Activated CD8-positive, alpha-beta memory T cell treated with anti-CD3 and anti-CD28 coated beads, Interleukin-2, amount 10 ng/mL, durations not matched to agents 7 days and 5 days (primary cell): ENCODE results near the gene SECISBP2L. TPM values are rescaled to one million over a fixed set of nuclear protein-coding genes. Genes with fewer than 3 reads are reported as not detected.
A peak's percentile ranks its signal among the peaks of the same experiment; 100 is the strongest.
"Not testable (repeated sequence)": the region's sequence is repeated elsewhere in the genome, so short reads cannot be mapped to it uniquely, and the experiment has no call there.

Source experiments
- ATAC-seq: fragments of 150-1000 bp; cut with Tn5 transposase; one replicate; pipeline ENCODE4 v1.10.0; 2021; ENCODE audit warnings: moderate library complexity
- CTCF ChIA-PET: fragments of 350-600 bp; sonication (Branson Sonifier 250); formaldehyde crosslinking; loops from one replicate; lab custom pipeline; 2021; ENCODE audit warnings: antibody characterized with exemption; lab: Charles Lee
- DNase-seq: peaks from one replicate; pipeline ENCODE4 v3.0.0-alpha.2; 2020
- H3K27ac Mint-ChIP-seq: one replicate; pipeline ENCODE4 v1.8.0; 2021; ENCODE audit warnings: mild to moderate bottlenecking, mixed read lengths
- H3K27me3 Mint-ChIP-seq: one replicate; pipeline ENCODE4 v1.8.0; 2021; ENCODE audit warnings: mixed read lengths
- H3K36me3 Mint-ChIP-seq: one replicate; pipeline ENCODE4 v1.8.0; 2021; ENCODE audit warnings: mild to moderate bottlenecking, mixed read lengths
- H3K4me1 Mint-ChIP-seq: one replicate; pipeline ENCODE4 v1.8.0; 2021; ENCODE audit warnings: mixed read lengths
- H3K4me3 Mint-ChIP-seq: one replicate; pipeline ENCODE4 v1.8.0; 2021; ENCODE audit warnings: mild to moderate bottlenecking, moderate library complexity, mixed read lengths
- H3K9me3 Mint-ChIP-seq: one replicate; pipeline ENCODE4 v1.8.0; 2022; ENCODE audit warnings: low read depth, mixed read lengths
- total RNA-seq, 2 experiments: library from RNA; stranded (reverse); gene quantifications; one replicate each; pipeline ENCODE4 v1.2.3, GENCODE V29; 2021

Gene SECISBP2L
- total RNA-seq, 2 experiments from 2014 or later, result 29.3 to 32.3 TPM

GRCh38 chr15:49074589-49075287 lies 28.5 kb upstream of the SECISBP2L start:
- H3K9me3 Mint-ChIP-seq, DNase-seq, ATAC-seq, H3K36me3 Mint-ChIP-seq, H3K4me3 Mint-ChIP-seq, H3K27ac Mint-ChIP-seq, H3K4me1 Mint-ChIP-seq, CTCF ChIA-PET: not testable (repeated sequence)
- H3K27me3 Mint-ChIP-seq, result peaks cover 42% of the 10 kb centered on the region

GRCh38 chr15:49066372-49066771 lies 20.1 kb upstream of the SECISBP2L start:
- no peak for DNase-seq
- Mint-ChIP-seq H3K36me3 (peaks cover 1% of the 10 kb centered on the region), H3K4me3 (no peak overlapping the region), H3K27ac (no peak overlapping the region), H3K27me3 (peaks cover 27% of the 10 kb centered on the region), H3K9me3 (no peaks in the 10 kb centered on the region), H3K4me1 (peaks cover 1% of the 10 kb centered on the region)
- ATAC-seq, result no peak
- CTCF ChIA-PET, result no interaction called here

GRCh38 chr15:49064884-49065283 lies 18.6 kb upstream of the SECISBP2L start:
- no peak overlapping the region for H3K4me3 Mint-ChIP-seq
- ATAC-seq (no peak), DNase-seq (no peak)
- peaks cover 16% of the 10 kb centered on the region for H3K27me3 Mint-ChIP-seq
- peaks cover 1% of the 10 kb centered on the region for H3K36me3 Mint-ChIP-seq
- CTCF ChIA-PET, result no interaction called here
- H3K4me1 Mint-ChIP-seq, result peaks cover 1% of the 10 kb centered on the region
- no peak overlapping the region for H3K27ac Mint-ChIP-seq
- no peaks in the 10 kb centered on the region for H3K9me3 Mint-ChIP-seq

GRCh38 chr15:49064281-49064653 lies 18.0 kb upstream of the SECISBP2L start:
- DNase-seq (no peak), ATAC-seq (no peak)
- no peak overlapping the region for H3K27ac Mint-ChIP-seq
- no peaks in the 10 kb centered on the region for H3K9me3 Mint-ChIP-seq
- CTCF ChIA-PET, result no interaction called here
- peaks cover 1% of the 10 kb centered on the region for H3K4me1 Mint-ChIP-seq
- peaks cover 1% of the 10 kb centered on the region for H3K36me3 Mint-ChIP-seq
- peaks cover 9% of the 10 kb centered on the region for H3K27me3 Mint-ChIP-seq
- no peak overlapping the region for H3K4me3 Mint-ChIP-seq

GRCh38 chr15:49063402-49064280 lies 17.4 kb upstream of the SECISBP2L start:
- Mint-ChIP-seq H3K27ac (no peak overlapping the region), H3K27me3 (peaks cover 9% of the 10 kb centered on the region), H3K4me3 (no peak overlapping the region), H3K9me3 (no peaks in the 10 kb centered on the region), H3K36me3 (peaks cover 1% of the 10 kb centered on the region), H3K4me1 (peaks cover 1% of the 10 kb centered on the region)
- no peak for DNase-seq
- CTCF ChIA-PET, result no interaction called here
- no peak for ATAC-seq

GRCh38 chr15:49062900-49063299 lies 16.7 kb upstream of the SECISBP2L start:
- H3K9me3 Mint-ChIP-seq, result no peaks in the 10 kb centered on the region
- no peak overlapping the region for H3K27ac Mint-ChIP-seq
- no peaks in the 10 kb centered on the region for H3K4me1 Mint-ChIP-seq
- H3K36me3 Mint-ChIP-seq, result no peaks in the 10 kb centered on the region
- H3K4me3 Mint-ChIP-seq, result no peak overlapping the region
- CTCF ChIA-PET, result no interaction called here
- DNase-seq (no peak), ATAC-seq (no peak)
- H3K27me3 Mint-ChIP-seq, result peaks cover 8% of the 10 kb centered on the region

GRCh38 chr15:49060710-49061495 lies 14.7 kb upstream of the SECISBP2L start:
- Mint-ChIP-seq H3K9me3 (no peaks in the 10 kb centered on the region), H3K36me3 (no peaks in the 10 kb centered on the region), H3K27me3 (no peaks in the 10 kb centered on the region), H3K27ac (no peak overlapping the region), H3K4me1 (no peaks in the 10 kb centered on the region), H3K4me3 (no peak overlapping the region)
- CTCF ChIA-PET, result no interaction called here
- no peak for DNase-seq
- ATAC-seq, result no peak

GRCh38 chr15:49059491-49059890 lies 13.2 kb upstream of the SECISBP2L start:
- no peak for ATAC-seq

GRCh38 chr15:49058559-49058958 lies 12.3 kb upstream of the SECISBP2L start:
- CTCF ChIA-PET, result interaction anchor here (1.2 to 1.3 kb wide), 2 partner anchors 11 to 87 kb away, joined by 3 read pairs; no protein-coding TSS in a partner anchor
- ATAC-seq (no peak), DNase-seq (no peak)

More at GRCh38 chr15:49059491-49059890, 13.2 kb upstream of the SECISBP2L start:
- CTCF ChIA-PET, result interaction anchor here (0.9 to 1.3 kb wide), 3 partner anchors 10 to 86 kb away, joined by 3 to 4 read pairs (median 3); no protein-coding TSS in a partner anchor
- no peaks in the 10 kb centered on the region for H3K9me3 Mint-ChIP-seq
- no peak overlapping the region for H3K4me3 Mint-ChIP-seq
- no peak overlapping the region for H3K27ac Mint-ChIP-seq
- no peaks in the 10 kb centered on the region for H3K27me3 Mint-ChIP-seq
- DNase-seq, result no peak
- H3K36me3 Mint-ChIP-seq, result no peaks in the 10 kb centered on the region
- H3K4me1 Mint-ChIP-seq, result no peaks in the 10 kb centered on the region

GRCh38 chr15:49055630-49056029 lies 9.4 kb upstream of the SECISBP2L start:
- no peak for DNase-seq
- Mint-ChIP-seq H3K4me1 (no peaks in the 10 kb centered on the region), H3K27ac (no peak overlapping the region), H3K27me3 (no peaks in the 10 kb centered on the region), H3K4me3 (no peak overlapping the region), H3K9me3 (no peaks in the 10 kb centered on the region), H3K36me3 (no peaks in the 10 kb centered on the region)
- ATAC-seq, result no peak
- CTCF ChIA-PET, result no interaction called here

More at GRCh38 chr15:49058559-49058958, 12.3 kb upstream of the SECISBP2L start:
- H3K27ac Mint-ChIP-seq, result no peak overlapping the region
- H3K27me3 Mint-ChIP-seq, result no peaks in the 10 kb centered on the region
- no peaks in the 10 kb centered on the region for H3K9me3 Mint-ChIP-seq
- H3K4me1 Mint-ChIP-seq, result no peaks in the 10 kb centered on the region
- H3K4me3 Mint-ChIP-seq, result no peak overlapping the region
- H3K36me3 Mint-ChIP-seq, result no peaks in the 10 kb centered on the region

- Mint-ChIP-seq H3K4me1 (no peaks in the 10 kb centered on the region), H3K4me3 (no peak overlapping the region), H3K27ac (no peak overlapping the region), H3K9me3 (no peaks in the 10 kb centered on the region), H3K36me3 (no peaks in the 10 kb centered on the region), H3K27me3 (no peaks in the 10 kb centered on the region)
- CTCF ChIA-PET, result no interaction called here
- DNase-seq, result no peak
- ATAC-seq, result no peak
Measured at GRCh38 chr15:49052662-49053061, 6.4 kb upstream of the SECISBP2L start.

GRCh38 chr15:49047456-49047855 lies 1.2 kb upstream of the SECISBP2L start:
- H3K27me3 Mint-ChIP-seq, result no peaks in the 10 kb centered on the region
- H3K4me3 Mint-ChIP-seq, result no peak overlapping the region

GRCh38 chr15:49045751-49046219 lies 461 bp downstream of the SECISBP2L start:
- peaks cover 22% of the 10 kb centered on the region for H3K4me1 Mint-ChIP-seq
- H3K27ac Mint-ChIP-seq, result peak overlapping the region; percentile 89
- DNase-seq (peak; percentile 45), ATAC-seq (peak; percentile 17)
- CTCF ChIA-PET, result interaction anchor here (0.6 to 2.3 kb wide), 12 partner anchors 10 to 376 kb away, joined by 3 to 11 read pairs (median 3); partner anchors contain the start of genes EID1 and FGF7
- no peaks in the 10 kb centered on the region for H3K27me3 Mint-ChIP-seq
- no peaks in the 10 kb centered on the region for H3K9me3 Mint-ChIP-seq
- H3K36me3 Mint-ChIP-seq, result peaks cover 4% of the 10 kb centered on the region
- peak overlapping the region; percentile 97 for H3K4me3 Mint-ChIP-seq

More at GRCh38 chr15:49047456-49047855, 1.2 kb upstream of the SECISBP2L start:
- Mint-ChIP-seq H3K9me3 (no peaks in the 10 kb centered on the region), H3K4me1 (peaks cover 14% of the 10 kb centered on the region), H3K27ac (no peak overlapping the region), H3K36me3 (no peaks in the 10 kb centered on the region)
- DNase-seq (no peak), ATAC-seq (no peak)
- CTCF ChIA-PET, result interaction anchor here (1.2 to 2.1 kb wide), 3 partner anchors 11 to 375 kb away, joined by 3 to 6 read pairs (median 6); partner anchors contain the start of gene FGF7
